ENCODE data around the gene ZNF488. TPM values are rescaled to one million over a fixed set of nuclear protein-coding genes. Genes with fewer than 3 reads are reported as not detected.

Gene ZNF488
- total and polyA plus RNA-seq, 10 donors: 0.02 to 0.26 (median 0.11) TPM; not detected in 6

- no peak overlapping the region for H3K27ac ChIP-seq
- H3K4me3 ChIP-seq: no peak overlapping the region
- WGBS, 5 donors: 87 to 96% (median 92%) methylated on average over 3 of the region's 3 CpGs
- no peaks in the 10 kb centered on the region for H3K9me3 ChIP-seq
- TF ChIP-seq POLR2AphosphoS5 (IDR thresholded peaks at IDR 0.05): no peak
- no peak for TF ChIP-seq POLR2A (IDR thresholded peaks at IDR 0.05)
- no peak for TF ChIP-seq CTCF (IDR thresholded peaks at IDR 0.05 in 8 of 11, conservative IDR thresholded peaks at IDR 0.05 in 3 of 11)
- DNase-seq: no peak
- no peaks in the 10 kb centered on the region for H3K36me3 ChIP-seq
- H3K27me3 ChIP-seq (replicated peaks in 1 of 7): peaks cover 0 to 22% (median 0%) of the 10 kb centered on the region in 7 donors
- H3K4me1 ChIP-seq: peaks cover 0 to 6% (median 0%) of the 10 kb centered on the region in 6 donors
- intact Hi-C loops (cut with DNase I; ENCODE audit: low total_unique reads): no loop called here
Observed at GRCh38 chr10:47332946-47333345, 51.1 kb downstream of the ZNF488 start.

GRCh38 chr10:47332371-47332770 is 51.7 kb downstream of the ZNF488 start:
- intact Hi-C loops (cut with DNase I; ENCODE audit: low total_unique reads): no loop called here
- peaks cover 0 to 22% (median 0%) of the 10 kb centered on the region in 7 donors for H3K27me3 ChIP-seq (replicated peaks in 1 of 7)
- H3K27ac ChIP-seq: no peak overlapping the region
- no peak for DNase-seq
- TF ChIP-seq CTCF (IDR thresholded peaks at IDR 0.05 in 8 of 11, conservative IDR thresholded peaks at IDR 0.05 in 3 of 11): no peak
- TF ChIP-seq POLR2A (IDR thresholded peaks at IDR 0.05): no peak
- TF ChIP-seq POLR2AphosphoS5 (IDR thresholded peaks at IDR 0.05): no peak
- H3K4me3 ChIP-seq: no peak overlapping the region
- no peaks in the 10 kb centered on the region for H3K9me3 ChIP-seq
- H3K4me1 ChIP-seq: peaks cover 0 to 6% (median 0%) of the 10 kb centered on the region in 6 donors
- WGBS, 5 donors: 74 to 92% (median 88%) methylated on average over 3 of the region's 3 CpGs
- no peaks in the 10 kb centered on the region for H3K36me3 ChIP-seq

GRCh38 chr10:47331954-47332353 is 52.1 kb downstream of the ZNF488 start:
- H3K4me1 ChIP-seq: peaks cover 0 to 5% (median 0%) of the 10 kb centered on the region in 6 donors
- no peaks in the 10 kb centered on the region for H3K36me3 ChIP-seq
- no peak overlapping the region for H3K4me3 ChIP-seq
- no peaks in the 10 kb centered on the region for H3K9me3 ChIP-seq
- WGBS, 5 donors: 64 to 86% (median 75%) methylated on average over 7 of the region's 7 CpGs
- intact Hi-C loops (cut with DNase I; ENCODE audit: low total_unique reads): no loop called here
- H3K27ac ChIP-seq: no peak overlapping the region
- no peak for TF ChIP-seq POLR2A (IDR thresholded peaks at IDR 0.05)
- no peak for TF ChIP-seq POLR2AphosphoS5 (IDR thresholded peaks at IDR 0.05)
- H3K27me3 ChIP-seq (replicated peaks in 1 of 7): peaks cover 0 to 22% (median 0%) of the 10 kb centered on the region in 7 donors
- no peak for DNase-seq

GRCh38 chr10:47331491-47331890 is 52.6 kb downstream of the ZNF488 start:
- peaks cover 0 to under 1% (median 0%) of the 10 kb centered on the region in 6 donors for H3K4me1 ChIP-seq
- no peaks in the 10 kb centered on the region for H3K9me3 ChIP-seq
- WGBS, 5 donors: 93 to 98% (median 96%) methylated on average over 5 to 9 of the region's 9 CpGs
- H3K36me3 ChIP-seq: no peaks in the 10 kb centered on the region
- H3K27ac ChIP-seq: no peak overlapping the region
- no peak for DNase-seq
- peaks cover 0 to 22% (median 0%) of the 10 kb centered on the region in 7 donors for H3K27me3 ChIP-seq (replicated peaks in 1 of 7)
- no peak overlapping the region for H3K4me3 ChIP-seq
- intact Hi-C loops (cut with DNase I; ENCODE audit: low total_unique reads): no loop called here
- TF ChIP-seq POLR2AphosphoS5 (IDR thresholded peaks at IDR 0.05) (no peak), POLR2A (IDR thresholded peaks at IDR 0.05) (no peak), CTCF (IDR thresholded peaks at IDR 0.05 in 8 of 11, conservative IDR thresholded peaks at IDR 0.05 in 3 of 11) (no peak)

GRCh38 chr10:47330804-47331203 is 53.3 kb downstream of the ZNF488 start:
- no peak overlapping the region for H3K27ac ChIP-seq
- H3K9me3 ChIP-seq: no peaks in the 10 kb centered on the region
- TF ChIP-seq POLR2A (IDR thresholded peaks at IDR 0.05): no peak
- TF ChIP-seq CTCF (IDR thresholded peaks at IDR 0.05 in 8 of 11, conservative IDR thresholded peaks at IDR 0.05 in 3 of 11): no peak
- no peak for TF ChIP-seq POLR2AphosphoS5 (IDR thresholded peaks at IDR 0.05)
- no peak overlapping the region for H3K4me3 ChIP-seq
- DNase-seq: no peak
- H3K27me3 ChIP-seq (replicated peaks in 1 of 7): peaks cover 0 to 16% (median 0%) of the 10 kb centered on the region in 7 donors
- intact Hi-C loops (cut with DNase I; ENCODE audit: low total_unique reads): no loop called here
- 53 to 79% (median 71%) methylated on average over 3 of the region's 3 CpGs for WGBS, 5 donors
- H3K36me3 ChIP-seq: no peaks in the 10 kb centered on the region
- H3K4me1 ChIP-seq: no peaks in the 10 kb centered on the region
